GM18502 (cell line): ENCODE results near the gene ATE1.
"Not testable (repeated sequence)": the region's sequence is repeated elsewhere in the genome, so short reads cannot be mapped to it uniquely, and the experiment has no call there.

Experiments used
- ATAC-seq: cut with Tn5 transposase; IDR thresholded peaks from one replicate; pipeline ENCODE4 v1.9.1; 2021; ENCODE audit warnings: mild to moderate bottlenecking; ENCODE audit not compliant: unreplicated experiment, poor library complexity

Gene ATE1

DNA sequence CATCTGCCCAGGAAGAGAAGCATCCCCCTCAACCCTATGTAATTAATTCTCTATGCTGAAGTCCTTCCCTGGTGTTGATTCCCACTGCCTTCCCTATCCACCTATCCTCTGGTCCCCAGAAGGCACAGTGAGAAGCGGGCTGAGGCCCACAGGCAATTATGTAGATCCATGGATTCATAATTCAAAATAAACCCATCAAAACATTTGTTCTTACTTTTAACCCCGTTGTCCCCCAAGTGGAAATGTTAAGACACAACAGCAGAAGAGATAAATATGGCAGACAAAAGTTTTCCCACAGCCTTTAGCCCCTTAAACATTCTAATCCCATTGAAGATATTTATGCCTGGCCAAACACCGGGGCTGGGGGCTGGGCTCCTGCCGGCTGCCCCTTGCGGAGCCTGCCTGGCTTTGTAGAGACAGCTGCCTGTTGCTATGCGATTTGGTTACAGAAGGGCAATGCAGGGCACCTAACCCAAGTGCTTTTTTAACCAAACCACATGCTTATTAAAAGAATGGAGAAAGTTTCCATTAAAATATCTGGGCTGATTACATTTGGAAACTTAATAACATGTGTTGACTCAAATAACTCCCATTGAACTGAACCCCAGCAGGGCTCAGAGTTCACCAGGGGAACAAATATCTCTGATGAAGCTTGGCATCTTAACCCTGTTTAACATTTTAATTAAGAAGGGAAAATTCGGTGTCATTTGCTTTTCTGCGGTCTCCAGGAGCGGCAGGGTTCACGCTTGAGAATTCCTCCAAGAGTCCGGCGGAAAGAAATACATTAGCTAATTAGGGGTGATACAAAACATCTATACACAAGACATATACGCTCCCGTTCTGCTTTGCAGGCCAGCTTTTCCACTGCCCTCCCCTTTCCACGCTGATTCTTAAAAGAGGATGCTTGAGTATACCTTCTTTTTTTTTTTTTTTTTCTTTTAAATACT is 218.8 kb downstream of the ATE1 start:
- no peak for ATAC-seq

DNA sequence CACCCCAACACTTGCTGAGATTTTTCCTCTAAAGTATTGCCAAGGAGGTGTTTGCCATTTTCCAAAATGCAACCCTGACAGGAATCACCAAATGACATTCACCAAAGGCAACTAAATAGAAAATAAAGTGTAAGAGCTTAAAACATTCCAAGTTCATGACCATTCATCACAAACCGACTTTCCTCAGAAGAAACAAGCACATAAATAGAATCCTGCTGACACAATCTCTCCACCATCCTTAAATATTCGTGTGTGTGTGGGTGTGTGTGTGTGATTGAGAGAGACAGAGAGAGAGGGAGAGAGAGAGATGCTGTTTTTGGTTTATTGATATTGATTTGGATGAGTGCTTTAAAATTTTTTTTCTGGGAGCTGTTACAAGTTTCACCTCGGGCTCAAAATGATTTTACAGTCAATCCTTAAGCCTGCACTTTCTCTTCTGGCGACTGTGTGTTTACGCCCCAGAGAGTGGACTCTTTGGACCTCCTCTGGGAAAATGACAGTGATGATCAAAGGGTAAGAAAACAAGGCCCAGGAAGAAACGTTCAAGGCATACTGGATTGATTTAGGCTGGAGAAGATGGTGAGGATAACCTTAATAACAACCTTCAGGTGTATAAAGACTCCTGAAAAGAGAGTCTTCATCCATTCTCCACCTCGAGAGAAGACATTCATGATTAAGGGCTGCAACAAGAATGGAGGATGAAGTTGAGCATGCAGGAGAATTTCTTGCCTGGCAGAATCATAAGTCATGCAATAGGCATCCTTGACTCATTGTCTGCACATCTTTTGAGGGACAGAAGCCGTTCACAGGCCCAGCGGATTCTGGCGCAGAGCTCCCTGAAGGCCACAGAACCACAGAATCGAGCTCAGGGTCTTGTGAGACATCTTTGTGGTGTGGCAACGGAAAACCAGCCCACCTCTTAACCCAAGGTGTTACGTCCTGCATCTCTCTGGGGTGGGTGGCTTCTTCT is 225.2 kb downstream of the ATE1 start:
- ATAC-seq, result no peak

DNA sequence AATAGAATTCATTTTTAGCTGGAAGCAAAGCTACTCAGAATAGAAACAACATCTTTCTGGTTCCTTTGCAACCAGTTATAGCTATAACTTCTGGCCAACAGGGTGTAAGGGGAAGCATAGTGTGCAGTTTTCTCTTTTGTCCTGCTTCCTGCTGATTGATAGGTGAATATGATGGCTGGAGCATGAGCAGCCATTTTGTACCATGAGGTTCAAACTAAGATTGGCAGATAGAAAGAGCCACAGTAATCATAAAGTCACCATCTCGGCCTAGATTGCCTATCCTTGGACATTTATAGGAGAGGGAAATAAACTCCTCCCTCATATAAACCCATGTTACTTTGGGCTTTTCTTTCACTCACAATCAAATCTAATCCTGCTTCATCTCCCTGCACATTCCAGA is 227.4 kb downstream of the ATE1 start:
- no peak for ATAC-seq

DNA sequence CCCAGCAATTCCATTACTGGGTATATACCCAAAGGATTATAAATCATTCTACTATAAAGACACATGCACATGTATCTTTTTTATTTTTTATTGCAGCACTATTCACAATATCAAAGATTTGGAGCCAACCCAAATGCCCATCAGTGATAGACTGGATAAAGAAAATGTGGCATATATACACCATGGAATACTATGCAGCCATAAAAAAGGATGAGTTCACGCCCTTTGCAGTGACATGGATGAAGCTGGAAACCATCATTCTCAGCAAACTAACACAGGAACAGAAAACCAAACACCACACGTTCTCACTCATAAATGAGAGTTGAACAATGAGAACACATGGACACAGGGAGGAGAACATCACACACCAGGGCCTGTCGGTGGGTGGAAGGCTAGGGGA is 228.1 kb downstream of the ATE1 start:
- not testable (repeated sequence) for ATAC-seq

DNA sequence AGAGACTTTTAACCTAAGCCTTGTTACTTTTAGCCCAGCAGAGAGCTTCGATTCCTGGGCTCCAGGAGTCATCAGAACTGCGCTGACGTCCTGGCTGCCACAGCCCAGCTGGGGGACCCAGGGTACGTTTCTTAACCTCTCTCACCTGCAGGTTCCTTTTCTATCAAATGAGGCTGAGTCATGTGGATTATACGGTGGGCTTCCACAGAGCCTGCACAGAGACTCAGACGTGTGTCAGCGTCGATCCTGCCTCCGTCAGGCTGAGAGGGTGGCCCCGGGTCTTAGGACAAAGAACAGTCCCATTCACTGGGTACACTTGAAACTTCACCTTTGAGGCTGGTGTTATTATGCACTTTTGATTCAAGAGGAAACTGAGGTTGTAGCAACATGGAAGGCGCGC is 228.9 kb downstream of the ATE1 start:
- no peak for ATAC-seq

DNA sequence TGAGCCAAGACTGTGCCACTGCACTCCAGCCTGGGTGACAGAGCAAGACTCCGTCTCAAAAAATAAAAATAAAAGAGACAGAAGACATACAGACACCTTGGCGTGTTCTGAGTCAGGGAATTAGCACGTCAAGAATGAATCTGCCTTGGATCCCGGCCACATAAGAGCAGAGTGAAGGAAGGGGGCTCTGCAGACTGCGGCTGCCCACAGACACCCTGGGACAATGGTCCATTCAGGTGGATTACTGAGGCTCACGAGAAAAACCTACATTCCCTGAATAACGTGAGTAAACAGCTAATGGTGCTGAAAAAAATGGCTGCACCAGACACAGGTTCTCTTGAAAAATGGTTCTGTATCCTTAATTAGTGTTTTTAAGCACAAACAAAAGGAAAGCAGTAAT is 229.5 kb downstream of the ATE1 start:
- no peak for ATAC-seq

DNA sequence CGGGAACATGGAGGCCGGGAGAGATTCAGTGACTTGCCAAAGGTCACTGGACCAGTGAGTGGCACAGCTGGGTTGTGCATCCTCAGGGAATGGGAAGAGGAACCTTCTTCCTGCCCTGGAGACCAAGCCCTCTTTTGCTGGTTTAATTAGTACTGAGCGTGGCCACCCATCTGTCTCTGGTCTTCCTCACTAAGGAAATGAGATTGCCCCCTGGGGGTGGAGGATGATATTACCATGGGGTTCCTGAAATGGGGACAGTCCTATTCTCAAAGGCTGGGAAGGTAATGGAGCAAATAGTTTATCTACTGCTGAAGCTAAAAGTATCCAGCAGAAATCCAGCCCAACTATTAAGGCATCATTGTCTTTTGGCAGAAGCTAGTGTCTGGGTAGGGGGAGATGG is 231.0 kb downstream of the ATE1 start:
- ATAC-seq, result no peak

DNA sequence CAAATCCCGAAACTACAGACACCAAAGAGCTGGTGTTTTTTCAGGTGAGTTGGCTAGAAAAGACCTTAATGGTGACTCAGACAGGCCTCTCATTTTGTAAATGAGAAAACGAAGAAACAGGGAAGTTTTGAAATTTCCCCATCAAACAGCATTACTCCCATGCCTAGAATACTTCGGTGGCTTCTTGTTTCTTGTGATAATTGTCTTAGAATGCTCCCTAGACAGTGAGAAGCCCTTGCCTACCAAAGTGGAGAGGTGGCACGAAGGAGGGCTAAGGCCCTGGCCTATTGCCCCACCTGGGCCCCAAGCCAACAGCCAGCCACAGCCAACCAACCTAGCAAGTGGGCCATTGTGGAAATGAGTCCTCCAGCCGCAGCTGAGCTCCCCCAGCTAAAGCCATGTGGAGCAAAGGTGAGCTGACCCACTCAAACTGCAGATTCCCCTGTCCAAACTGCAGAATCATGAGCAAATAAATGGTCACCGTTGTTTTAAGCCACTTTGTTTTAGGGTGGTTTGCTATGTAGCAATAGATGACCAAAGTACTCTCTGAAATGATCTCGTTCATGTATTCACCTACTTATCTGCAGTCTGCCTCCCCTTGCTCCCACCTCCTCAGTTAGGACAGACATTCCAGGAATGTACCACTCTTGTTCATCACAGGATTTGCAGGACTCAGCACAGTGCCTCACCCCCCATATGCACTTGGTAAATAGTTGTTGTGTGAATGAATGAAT is 231.9 kb downstream of the ATE1 start:
- no peak for ATAC-seq

DNA sequence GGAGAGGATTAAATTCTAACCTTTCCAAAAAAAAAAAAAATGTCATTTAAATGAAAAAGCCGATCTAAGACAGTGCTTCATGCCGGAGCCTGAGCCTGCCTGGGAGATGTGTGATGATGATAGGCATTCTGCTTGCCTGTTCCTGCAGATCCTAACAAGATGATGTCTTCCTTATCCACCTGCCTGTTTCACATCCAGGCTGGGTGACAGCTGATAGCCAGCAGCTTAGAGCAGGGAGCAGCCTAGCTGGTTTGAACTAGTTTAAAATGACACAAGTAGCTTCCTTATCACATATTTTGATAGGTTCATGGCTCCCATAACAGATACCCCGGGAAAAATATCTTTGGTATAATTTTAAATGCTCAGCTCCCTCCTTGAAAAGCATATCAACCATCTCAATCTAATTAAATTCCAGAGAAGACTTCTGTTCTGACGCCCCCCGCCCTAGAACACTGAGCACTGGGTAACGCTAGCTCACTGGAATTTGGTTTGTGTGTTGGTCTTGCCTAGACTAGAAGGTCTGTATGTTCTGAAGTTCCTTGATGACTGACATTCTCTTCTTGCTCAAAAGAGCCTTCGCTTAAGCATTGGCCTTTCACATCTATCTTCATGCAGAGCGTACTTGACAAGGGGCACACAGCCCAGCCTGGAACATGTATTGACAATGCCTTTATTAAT is 232.7 kb downstream of the ATE1 start:
- no peak for ATAC-seq

DNA sequence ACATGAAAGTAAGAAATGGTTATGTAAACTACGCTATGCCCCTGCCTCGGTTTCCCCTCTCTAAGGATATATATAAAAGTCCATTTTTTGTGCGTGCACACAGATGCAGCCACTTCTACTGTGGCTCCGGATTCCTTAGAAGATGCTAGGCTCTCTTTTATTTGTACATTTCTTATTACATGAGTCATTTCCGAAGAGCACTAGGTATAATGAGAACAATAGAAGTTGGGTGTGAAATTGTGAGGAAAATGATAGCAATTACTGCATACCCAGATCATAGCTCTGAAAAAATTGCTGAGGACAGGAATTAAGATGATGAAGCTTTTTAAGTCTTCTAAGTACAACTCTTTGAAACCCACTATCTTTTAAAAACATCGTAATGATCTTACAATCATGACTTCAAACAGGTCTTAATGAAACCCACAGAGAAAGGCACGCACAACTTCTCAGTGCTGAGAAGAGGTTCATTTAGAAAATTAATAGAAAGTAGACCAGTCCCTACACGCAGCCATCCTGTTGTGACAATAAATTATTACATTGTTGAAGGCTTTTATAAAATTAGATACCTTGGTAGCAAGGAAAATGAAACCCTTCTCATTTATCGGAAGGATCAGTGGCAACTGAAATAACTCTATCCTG is 233.4 kb downstream of the ATE1 start:
- ATAC-seq, result no peak

DNA sequence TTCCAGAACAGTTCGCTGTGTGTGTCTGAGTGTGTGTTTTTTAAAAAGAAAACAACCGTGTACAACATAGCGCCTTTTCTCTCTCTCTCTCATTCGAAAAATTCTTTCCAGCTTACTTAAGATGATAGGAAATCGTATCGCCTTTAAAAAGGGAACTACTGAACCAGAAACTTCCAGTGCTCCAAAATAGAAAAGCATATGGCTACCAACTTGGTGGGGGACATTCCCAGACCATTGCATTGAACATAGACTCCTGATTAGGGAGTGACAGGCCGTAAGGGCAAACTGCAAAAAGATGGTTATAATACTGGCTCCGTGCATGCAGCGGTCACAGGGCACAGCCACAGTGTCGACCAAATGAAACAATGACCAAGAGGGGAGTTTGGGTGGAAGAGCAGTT is 235.2 kb downstream of the ATE1 start:
- no peak for ATAC-seq

DNA sequence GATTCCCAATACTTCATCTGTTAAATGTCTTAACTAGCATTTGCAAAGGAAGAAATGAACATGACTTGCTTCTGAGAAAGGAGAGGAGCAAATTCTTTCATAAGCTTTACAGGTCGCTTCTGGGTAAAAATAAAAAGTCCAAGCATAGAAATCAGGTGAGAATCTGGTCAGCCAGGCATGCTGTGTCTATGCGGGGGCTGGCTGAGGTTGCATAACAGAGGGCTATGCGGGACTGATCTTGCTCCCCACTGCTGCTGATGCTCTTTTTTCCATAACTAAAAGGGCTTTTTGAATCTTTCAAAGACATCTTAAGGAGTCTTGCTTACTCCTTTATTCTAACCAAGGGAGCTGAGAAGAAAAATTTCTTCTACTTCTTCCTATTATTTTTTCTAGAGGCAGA is 236.9 kb downstream of the ATE1 start:
- no peak for ATAC-seq
